ENCODE data around the gene P2RX4.
"Not testable (repeated sequence)": the region's sequence is repeated elsewhere in the genome, so short reads cannot be mapped to it uniquely, and the experiment has no call there.

P2RX4 gene

DNA sequence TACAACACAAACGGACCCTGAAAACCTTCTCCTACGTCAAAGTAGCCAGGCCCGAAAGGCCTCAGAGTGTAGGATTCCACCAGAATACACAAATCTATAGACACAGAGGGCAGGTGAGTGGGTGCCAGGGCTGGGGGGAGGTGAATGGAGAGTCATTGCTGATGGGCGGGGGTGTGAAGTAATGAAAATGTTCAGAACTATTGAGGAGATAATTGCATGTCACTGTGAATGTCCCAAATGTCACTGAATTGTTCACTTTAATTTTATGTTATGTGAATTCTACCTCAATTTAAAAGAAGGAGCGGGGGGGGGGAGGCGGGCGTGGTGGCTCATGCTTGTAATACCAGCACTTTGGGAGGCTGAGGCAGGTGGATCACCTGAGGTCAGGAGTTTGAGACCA, 36.0 kb downstream of the P2RX4 start:
- no peak for DNase-seq

DNA sequence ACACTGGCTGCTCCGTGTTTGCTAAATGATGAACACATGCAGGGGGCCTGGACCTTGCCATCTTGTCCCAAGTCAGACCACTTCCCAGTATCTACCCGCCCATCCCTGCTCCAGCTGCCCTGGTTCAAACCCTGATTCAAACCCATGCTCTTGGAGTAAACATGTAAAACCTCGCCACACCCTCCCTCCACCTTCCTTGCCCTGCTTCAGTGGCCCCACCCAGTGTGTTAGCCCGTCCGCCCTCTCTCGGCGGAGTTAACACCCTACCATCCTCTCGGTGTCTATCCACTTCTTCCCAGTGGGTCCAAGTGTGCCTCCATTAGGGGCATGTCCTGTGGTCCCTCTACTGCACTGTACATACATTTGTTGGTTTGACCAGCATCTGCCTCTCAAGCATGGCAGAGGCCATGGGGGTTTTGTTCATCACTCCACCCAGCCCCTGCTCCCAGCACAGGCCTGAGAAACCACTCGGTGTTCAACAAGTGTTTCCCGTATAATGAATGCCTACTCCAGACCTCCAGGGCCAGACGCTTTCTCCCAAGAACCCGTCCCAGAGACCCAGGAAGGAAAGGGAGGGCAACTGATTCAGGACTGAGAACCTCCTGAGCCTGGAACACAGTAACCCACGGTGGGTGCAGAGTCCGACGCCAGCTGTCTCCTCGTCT, 37.1 kb downstream of the P2RX4 start:
- no peak for DNase-seq

DNA sequence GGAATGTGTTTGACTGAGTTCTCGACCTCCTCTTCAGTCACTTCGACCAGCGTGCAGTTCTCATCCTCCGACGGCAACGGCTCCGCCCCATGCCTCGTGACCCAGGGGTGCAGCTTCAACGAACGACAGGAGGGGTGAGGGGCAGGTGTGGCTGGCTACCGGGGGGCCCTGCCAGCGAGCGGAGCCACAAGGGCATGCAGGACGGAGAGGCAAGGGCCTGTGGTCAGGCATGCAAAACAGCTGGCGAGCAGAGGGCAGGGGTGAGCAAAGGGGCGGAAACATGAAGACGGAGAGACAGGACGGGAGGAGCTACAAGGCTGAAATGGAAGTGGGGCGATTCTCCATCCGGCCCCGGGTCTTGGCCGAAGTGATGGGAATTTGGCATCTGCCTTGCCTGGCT, 38.7 kb downstream of the P2RX4 start:
- DNase-seq = no peak

DNA sequence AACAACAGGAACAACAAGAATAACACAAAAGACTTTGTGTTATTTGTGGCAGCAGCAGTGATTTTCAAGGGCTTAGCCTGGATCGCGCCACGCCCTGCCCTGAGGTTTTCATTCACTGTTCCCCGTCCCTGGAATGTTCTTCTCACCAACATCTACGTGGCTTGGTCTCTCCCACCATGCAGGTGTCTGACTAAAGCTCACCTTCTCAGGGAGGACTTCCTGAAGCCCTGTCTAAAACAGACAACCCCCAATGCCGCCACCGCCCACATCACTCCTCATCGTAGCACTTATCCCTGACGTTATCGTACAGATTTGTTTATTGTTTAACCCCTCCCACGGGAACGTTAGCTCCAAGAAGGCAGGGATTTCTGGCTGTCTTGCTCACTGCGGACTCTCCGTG, 40.4 kb downstream of the P2RX4 start:
- no peak for DNase-seq

DNA sequence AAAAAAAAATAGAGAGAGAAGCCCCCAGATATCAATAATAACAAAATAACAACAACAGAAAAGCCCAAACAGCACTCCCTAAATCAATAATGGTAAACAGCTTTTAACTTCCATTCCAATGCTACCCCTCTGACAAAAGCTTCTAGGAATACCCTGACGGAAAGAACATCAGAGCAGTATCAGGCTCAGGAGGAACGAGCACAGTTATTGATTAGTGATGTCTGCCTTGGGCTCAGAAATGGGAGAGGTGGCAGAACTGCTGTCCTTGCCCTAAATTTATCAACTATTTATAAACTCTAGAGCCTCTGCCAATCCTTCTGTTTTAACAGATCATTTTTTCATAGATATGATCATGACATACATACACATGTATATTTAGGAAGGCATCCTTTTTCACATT, 41.9 kb downstream of the P2RX4 start:
- DNase-seq = no peak

DNA sequence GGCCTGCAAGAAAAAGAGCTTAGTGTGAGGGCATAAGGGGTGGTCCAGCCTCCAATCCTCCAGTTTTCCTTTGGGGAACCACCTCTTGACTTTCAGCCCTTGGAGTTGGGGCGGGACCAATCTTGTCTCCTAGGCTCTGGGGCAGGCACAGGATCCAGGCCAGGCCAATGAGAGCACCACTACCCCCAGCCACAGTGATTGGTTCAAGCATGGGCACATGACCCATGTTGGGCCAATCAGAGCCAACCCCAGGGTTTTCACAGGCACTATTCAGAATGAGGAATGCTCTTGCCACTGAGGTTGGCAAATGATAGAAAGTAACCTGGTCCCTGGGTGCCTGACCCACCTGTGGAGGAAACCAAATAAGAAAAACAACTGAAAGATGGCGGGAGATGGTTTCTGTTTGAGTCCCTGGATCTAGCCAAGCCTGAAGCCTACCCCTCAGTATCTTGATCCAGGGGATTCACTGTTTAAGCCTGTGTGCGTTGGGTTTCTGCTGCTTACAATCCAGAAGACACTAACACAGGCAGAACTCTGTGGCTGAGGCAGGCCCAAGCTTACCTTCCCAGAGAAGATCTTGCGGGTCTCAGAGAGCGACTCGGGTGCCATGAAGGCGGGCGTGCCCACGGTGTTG, 42.9 kb downstream of the P2RX4 start:
- DNase-seq = no peak

DNA sequence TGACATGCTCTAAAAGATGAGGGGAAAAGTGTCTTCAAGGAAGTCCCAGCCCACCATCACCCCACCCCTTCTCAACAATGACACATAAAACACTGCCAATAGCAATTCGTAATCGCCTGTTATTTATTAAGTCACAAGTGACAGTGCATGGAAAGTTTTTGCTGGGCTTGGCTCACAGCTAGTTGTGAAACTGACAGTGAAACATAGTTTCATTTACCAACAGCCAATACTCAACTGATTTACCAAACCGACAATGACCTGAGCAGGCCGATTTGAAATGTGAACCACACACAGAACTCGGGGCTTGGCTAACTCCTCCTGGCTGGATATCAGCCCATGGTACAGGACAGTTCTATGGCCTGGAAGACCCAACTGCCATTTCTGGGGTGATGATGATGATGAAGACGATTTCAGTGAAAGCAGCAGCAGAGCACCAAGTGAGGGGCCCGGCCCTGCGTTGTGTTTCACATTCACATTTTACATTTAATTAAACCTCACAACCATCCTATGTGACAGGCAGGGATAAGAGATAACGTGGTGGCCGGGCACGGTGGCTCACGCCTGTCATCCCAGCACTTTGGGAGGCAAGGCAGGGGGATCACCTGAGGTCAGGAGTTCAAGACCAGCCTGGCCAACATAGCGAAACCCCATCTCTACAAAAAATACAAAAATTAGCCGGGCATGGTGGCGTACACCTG, 43.9 kb downstream of the P2RX4 start:
- DNase-seq = no peak

DNA sequence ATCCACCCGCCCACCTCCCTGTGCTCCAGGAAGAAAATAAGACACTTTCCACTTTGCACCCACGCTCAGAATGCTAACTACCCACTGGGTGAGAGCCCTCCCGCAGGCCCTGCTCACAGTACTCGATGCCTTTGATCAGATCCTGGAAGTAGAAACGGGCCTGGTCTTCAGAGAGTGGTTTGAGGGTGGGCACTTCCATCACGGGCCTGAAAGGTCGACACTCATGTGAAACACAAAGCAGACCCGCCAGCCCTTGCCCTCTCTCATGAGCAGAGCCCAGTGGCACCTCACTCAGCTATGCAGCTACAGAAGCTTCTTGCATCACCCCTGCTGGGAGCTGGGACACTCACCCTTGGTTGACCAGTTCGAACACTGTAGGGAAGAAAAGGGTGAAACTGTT, 45.5 kb downstream of the P2RX4 start:
- DNase-seq = no peak

DNA sequence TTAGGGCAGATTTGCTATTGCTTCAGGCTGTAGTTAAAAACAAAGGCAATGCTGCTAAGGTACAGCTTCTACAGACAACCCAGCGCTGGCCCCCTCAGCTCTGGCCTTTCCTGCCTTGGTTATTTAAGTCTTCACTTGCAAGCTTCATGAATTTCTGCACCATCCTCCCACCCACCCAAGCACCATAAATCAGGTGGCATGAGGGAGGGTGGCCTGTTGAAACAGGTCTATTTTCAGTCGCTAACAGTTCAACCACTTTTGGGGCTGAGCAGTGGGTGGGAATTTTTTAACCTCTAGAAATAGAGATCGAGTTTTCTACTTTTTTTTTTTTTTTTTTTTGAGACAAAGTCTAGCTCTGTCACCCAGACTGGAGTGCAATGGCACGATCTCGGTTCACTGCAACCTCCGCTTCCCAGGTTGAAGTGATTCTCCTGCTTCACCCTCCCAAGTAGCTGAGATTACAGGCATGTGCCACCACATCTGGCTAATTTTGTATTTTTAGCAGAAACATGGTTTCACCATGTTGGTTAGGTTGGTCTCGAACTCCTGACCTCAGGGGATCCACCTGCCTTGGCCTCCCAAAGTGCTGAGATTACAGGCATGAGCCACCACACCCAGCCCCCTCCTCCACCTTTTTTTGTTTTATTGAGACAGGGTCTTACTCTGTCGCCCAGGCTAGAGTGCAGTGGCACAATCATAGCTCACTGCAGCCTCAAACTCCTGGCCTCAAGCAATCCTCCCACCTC, 47.9 kb downstream of the P2RX4 start:
- DNase-seq = not testable (repeated sequence)

DNA sequence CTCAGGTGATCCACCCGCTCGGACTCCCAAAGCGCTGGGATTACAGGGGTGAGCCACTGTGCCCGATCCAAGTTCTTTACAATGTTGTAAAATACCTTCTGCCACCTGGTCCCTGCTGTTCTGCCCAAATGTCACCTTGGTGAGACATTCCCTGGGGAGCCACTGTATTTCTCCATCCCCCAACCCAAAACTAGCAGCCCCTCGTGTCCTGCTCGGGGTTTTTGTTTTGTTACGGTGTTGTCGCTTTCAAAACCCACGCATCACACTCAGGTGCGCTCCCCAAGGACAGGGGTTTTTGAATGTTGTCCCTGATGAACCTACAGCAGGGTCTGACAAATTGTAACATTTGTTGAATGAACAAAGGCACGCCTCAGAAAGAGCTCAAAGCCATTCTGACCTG, 49.1 kb downstream of the P2RX4 start:
- DNase-seq = no peak

DNA sequence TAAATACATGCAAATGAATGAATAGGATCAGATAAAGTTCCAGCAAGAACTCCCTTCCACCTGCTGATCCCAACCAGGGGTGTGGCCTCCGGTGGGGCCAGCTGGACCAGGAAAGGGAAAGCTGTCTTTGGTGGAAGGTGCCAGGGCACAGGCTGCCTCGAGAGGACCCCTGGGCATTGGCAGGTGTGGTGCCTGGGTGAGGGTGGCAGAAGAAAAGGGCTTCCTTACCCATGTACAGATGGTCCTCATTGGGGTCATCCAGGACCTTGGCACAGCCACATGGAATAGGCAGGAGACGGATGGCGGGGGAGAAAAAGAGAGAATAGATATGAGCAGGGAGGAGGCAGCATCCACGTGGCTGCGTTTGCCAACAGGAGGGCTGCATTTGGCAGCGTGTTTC, 50.2 kb downstream of the P2RX4 start:
- DNase-seq = no peak

DNA sequence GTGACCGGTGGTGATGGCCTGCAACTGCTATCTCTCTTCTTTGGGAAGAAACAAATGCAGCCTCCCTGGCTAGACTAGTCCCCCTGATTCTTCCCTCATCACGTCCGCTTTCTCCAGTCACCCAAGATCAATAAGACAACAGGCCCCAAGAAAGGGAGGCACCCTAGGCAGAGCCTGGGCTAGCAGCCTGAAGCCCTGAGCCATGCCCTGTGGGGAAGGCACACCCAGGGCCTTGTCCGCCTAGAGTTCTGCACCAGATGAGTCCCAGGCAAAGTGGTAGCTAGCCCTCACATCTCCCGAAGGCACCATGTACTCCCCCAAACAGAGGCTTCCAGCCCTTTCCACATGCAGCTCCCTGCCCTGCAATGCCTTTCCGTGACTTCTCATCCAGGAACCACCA, 51.5 kb downstream of the P2RX4 start:
- DNase-seq = no peak

DNA sequence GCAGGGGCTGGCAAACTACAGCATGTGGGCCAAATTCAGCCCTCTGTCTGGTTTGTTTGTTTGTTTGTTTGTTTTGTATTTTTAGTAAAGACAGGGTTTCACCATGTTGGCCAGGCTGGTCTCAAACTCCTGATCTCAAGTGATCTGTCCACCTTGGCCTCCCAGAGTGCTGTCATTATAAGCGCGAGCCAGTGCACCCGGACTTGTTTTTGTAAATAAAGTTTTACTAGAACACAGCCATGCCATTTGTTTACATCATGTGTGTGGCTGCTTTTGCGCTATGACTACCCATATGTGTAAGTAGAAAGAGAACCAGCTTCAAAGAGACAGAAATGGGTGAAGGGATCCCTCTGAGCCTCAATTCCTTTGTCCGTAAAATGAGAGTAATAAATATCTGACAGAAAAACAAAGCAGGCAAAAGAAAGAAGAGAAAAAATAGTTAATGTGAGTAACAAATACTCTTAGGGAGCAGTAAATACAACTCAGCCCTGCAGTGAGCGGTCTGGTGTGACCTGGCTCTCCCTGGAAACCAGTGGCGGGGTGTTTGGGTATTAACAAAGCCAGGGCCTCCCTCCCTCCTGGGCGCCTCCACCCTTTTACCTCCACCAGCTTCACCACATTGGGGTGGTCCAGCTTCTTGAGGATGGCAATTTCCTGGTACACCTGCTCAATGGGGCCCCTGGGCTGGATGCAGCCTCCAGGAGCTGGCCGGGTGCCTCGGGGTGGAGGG, 53.4 kb downstream of the P2RX4 start:
- DNase-seq = no peak

DNA sequence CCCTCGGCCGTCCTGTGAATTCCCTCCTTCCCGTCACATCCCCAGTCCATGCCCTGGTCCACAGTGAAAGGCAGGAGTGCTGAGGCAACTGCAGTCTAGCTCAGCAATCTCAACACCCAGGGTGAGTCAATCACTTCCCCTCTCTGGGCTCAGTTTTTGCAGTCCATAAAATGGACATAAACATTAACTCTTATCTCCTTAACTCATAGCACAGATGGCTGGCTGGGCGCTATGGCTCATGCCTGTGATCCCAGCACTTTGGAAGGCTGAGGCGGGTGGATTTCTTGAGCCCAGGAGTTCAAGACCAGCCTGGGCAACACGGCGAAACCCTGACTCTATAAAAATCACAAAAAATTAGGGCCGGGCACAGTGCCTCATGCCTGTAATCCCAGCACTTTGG, 54.2 kb downstream of the P2RX4 start:
- DNase-seq = no peak

DNA sequence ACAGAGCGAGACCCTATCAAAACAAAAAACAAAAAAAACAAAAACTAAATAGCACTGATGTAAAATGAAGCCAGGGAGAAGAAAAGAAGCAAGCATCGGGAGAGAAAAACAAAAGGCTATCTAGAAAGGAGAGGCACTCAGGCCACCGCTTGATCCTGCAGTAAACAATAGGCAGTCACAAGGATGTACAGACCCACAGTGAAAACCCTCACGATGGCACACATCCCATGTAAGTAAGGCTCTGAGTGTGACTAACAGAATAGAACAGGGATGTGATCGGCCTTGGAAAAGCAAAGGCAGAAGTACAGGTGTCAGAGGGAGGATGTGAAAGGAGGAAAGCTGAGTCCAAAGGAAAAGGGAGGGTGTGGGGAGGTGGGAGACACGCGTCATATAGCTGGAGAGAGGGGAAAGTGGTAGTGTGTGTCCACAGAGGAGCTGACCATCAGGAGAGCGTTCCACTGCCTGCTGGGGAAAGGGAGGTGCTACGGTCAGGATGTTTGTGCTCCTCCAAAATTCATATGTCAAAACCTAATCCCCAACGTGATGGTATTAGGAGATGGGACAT, 55.1 kb downstream of the P2RX4 start:
- no peak for DNase-seq

DNA sequence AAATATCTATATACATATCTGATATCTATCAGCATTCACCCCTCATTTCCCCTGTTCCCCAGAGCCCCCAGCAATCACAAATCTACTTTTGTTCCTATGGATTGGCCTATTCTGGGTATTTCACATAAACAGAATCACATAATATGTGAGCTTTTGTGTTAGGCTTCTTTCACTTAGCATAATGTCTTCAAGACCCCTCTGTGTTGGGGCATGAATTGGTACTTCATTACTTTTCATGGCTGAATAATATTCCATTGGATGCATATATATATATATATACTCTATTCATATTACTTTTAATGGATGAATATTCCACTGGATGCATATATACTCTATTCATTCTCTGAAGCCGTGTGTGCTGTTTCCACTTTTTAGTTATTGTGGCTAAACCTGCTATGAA, 57.9 kb downstream of the P2RX4 start:
- DNase-seq = no peak

DNA sequence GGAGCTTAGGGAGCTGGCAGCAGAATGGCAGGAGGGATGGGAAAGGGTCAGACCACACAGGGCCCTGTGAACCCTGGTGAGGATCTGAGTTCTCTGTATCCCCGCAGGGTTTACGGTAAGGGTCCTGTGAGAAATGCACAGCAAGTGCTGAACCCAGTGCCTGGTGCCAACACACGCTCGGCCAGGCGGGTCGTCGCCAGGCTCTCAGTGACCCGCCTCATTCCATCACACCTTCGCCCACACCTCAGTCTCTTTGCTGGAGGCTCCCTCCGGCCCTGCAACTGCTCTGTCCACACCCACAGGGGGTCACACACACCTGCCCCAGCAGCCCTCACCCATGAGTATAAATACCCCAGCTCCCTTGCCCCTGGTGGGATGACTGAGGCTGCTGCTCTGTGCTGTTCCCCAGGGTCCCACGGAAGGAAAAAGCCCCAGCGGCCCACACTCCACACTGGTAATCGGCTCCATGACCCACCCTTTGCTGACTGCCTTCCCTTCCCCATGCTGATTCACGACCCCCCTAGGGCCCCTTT, 63.5 kb downstream of the P2RX4 start:
- DNase-seq = no peak

DNA sequence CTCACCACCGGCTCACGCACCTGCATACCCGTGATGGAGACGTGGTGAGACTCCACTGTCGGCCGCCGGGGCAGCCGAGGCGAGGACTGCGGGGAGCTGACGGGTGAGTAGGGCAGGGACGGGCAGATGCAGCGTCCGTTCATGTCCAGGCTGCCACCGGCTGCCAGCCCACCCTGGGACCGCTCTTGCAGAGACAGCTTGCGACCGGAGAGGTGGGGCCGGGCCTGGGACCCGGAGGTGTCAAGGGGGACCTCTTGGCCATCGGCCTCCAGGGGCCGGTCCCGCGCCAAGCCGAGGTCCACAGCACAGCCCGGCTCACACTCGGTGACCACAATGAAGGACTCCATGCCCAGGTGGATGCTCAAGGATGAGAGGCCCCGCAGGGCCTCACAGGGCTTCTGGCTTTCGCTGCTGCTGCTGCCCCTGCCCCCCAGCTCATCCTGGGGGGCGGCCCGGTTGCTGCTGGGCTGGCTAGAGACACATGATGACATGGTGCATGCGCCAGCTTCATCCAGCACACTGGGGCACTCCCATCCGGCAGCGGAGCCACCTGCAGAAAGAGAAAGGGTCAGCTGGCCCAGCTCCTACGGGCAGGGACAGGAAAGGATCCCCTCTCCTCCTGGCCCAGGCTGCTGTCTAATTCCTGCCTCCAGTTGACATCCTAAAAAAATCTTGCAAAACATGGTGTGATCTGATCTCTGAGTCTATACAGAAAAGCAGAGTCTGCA, 64.3 kb downstream of the P2RX4 start:
- no peak for DNase-seq

DNA sequence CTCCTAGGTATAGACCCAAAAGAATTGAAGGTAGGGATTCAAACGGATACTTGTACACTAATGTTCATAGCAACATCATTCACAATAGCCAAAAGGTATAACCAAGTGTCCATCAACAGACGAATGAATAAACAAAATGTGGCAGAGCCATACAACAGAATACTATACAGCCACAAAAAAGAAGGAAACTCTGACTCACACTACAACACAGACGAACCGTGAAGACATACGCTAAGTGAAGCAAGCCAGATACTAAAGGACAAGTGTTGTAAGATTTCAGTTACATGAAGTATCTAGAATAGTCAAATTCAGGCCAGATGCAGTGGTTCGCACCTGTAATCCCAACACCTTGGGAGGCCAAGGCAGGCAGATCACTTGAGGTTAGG, 67.4 kb downstream of the P2RX4 start:
- DNase-seq = no peak

DNA sequence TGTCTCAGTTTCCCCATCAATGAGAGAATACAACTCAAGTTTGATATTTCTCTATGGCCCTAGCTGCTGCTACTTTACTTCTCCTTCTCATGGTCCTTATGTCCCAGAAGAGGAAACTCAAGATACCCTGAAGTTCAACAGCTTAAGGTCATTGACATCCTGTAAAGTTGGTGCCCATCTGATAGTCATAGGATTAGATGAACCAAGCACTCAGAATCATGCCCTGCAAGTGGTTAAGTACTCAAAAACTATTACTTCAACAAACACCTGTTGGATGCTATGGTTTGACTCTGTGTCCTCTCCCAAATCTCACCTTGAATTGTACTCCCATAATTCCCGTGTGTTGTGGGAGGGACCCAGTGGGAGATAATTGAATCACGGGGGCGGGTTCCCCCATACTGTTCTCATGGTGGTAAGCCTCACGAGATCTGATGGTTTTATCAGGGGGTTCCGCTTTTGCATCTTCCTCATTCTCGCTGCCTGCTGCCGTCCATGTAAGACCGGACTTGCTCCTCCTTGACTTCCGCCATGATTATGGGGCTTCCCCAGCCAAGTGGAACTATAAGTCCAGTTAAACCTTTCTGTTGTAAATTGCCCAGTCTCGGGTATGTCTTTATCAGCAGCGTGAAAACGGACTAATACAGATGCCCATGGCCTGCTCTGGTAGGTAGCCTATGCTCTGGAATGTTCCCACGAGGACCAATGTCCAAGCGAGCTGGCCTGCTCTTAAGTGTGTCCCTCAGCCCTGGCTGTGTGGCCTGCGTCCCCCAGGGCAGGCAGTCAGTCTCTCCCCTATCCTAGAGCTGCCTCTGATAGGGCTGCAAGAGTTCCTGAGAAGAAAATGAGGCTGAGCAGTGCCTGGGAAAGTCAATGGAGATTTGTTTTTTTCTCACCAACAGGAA, 68.5 kb downstream of the P2RX4 start:
- no peak for DNase-seq

DNA sequence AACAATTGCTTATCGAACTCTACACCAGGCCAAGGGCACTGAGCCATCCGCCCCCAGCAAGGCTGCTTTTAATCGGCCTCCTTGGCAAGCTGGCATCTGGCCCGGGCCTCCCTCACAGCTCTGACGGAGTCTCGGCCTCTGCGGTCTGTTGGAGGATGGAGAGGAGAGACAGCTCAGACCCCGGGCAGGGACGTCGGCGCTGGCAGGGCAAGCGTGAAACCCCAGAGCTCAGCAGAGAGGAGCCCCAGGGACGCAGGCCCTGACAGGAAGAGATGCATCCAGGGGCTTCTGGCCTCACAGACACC, 69.1 kb downstream of the P2RX4 start:
- no peak for DNase-seq

All from activated CD4-positive, alpha-beta T cell treated with anti-CD3 and anti-CD28 coated beads, Interleukin-2, amount 50 U/mL, for 4 hours (primary cell).